Mesenchymal stem cell (in vitro differentiated cells and primary cell): Measurements from ENCODE around the gene DSG3.

Source experiments
- DNase-seq: peaks from one replicate; pipeline ENCODE4 v3.0.0-alpha.2; 2013
- H2AFZ ChIP-seq: one replicate; pipeline ENCODE4 v1.6.1; 2013; ENCODE audit warnings: low read depth, mild to moderate bottlenecking, control low read depth, inconsistent platforms, low read length, moderate library complexity
- H2AK5ac ChIP-seq: 2 replicates; pipeline ENCODE4 v1.6.1; 2013; ENCODE audit warnings: low read length, moderate library complexity, mild to moderate bottlenecking, inconsistent platforms; ENCODE audit not compliant: severe bottlenecking
- H2BK120ac ChIP-seq: one replicate; pipeline ENCODE4 v1.6.1; 2013; ENCODE audit warnings: low read depth, mild to moderate bottlenecking, inconsistent platforms, low read length, moderate library complexity
- H2BK12ac ChIP-seq, 2 experiments: one replicate each; pipeline ENCODE4 v1.6.1; 2013; ENCODE audit warnings: inconsistent platforms in 2 of 2, low read length in 2 of 2, mild to moderate bottlenecking in 2 of 2, moderate library complexity in 2 of 2, control low read depth in 1 of 2
- H2BK15ac ChIP-seq: one replicate; pipeline ENCODE4 v1.6.1; 2013; ENCODE audit warnings: mild to moderate bottlenecking, low read depth, inconsistent platforms; ENCODE audit not compliant: poor library complexity, severe bottlenecking
- H2BK5ac ChIP-seq: 2 replicates; pipeline ENCODE4 v1.6.1; 2013; ENCODE audit warnings: low read depth, mild to moderate bottlenecking, low read length, control low read depth, inconsistent platforms; ENCODE audit not compliant: poor library complexity, severe bottlenecking
- H3K14ac ChIP-seq, 2 experiments: one replicate each; pipeline ENCODE4 v1.6.1; 2013; ENCODE audit warnings: inconsistent platforms in 2 of 2, low read length in 2 of 2, control low read depth in 1 of 2, mild to moderate bottlenecking in 1 of 2, moderate library complexity in 1 of 2
- H3K18ac ChIP-seq, 2 experiments: one replicate each; pipeline ENCODE4 v1.6.1; 2013; ENCODE audit warnings: inconsistent platforms in 2 of 2, low read length in 2 of 2, control low read depth in 1 of 2, low read depth in 1 of 2, mild to moderate bottlenecking in 1 of 2
- H3K23ac ChIP-seq, 2 experiments: one replicate each; pipeline ENCODE4 v1.6.1; 2013; ENCODE audit warnings: inconsistent platforms in 2 of 2, low read length in 2 of 2, mild to moderate bottlenecking in 2 of 2, moderate library complexity in 2 of 2, control low read depth in 1 of 2
- H3K27ac ChIP-seq: 2 replicates; pipeline ENCODE4 v1.5.1; 2013; ENCODE audit warnings: mild to moderate bottlenecking, moderate library complexity, low read length, control low read depth, inconsistent platforms; ENCODE audit not compliant: poor library complexity, severe bottlenecking
- H3K27me3 ChIP-seq, 2 experiments: 2 replicates each; pipeline versions ENCODE4 v1.6.1 to v1.7.0; 2013; ENCODE audit warnings: low read length in 2 of 2, mild to moderate bottlenecking in 2 of 2, moderate library complexity in 2 of 2, control low read depth in 1 of 2, inconsistent platforms in 1 of 2; ENCODE audit not compliant: control insufficient read depth in 1 of 2, insufficient read depth in 1 of 2
- H3K36me3 ChIP-seq, 2 experiments: 2 replicates each; pipeline versions ENCODE4 v1.6.1 to v1.7.0; 2013; ENCODE audit warnings: low read length in 2 of 2, control low read depth in 1 of 2, inconsistent platforms in 1 of 2, low read depth in 1 of 2, mild to moderate bottlenecking in 1 of 2; ENCODE audit not compliant: insufficient read depth in 2 of 2, control insufficient read depth in 1 of 2
- H3K4ac ChIP-seq, 2 experiments: one replicate each; pipeline ENCODE4 v1.6.1; 2013; ENCODE audit warnings: inconsistent platforms in 2 of 2, low read length in 2 of 2, mild to moderate bottlenecking in 2 of 2, moderate library complexity in 2 of 2, control low read depth in 1 of 2, low read depth in 1 of 2
- H3K4me1 ChIP-seq: 2 replicates; pipeline ENCODE4 v1.6.1; 2013; ENCODE audit warnings: low read depth, low read length, control low read depth; ENCODE audit not compliant: control insufficient read depth, insufficient read depth
- H3K4me2 ChIP-seq: 2 replicates; pipeline ENCODE4 v1.6.1; 2013; ENCODE audit warnings: low read length, mild to moderate bottlenecking, inconsistent platforms; ENCODE audit not compliant: poor library complexity, severe bottlenecking
- H3K4me3 ChIP-seq, 2 experiments: 2 replicates each; pipeline versions ENCODE4 v1.5.1 to v1.7.0; 2013; ENCODE audit warnings: low read length in 2 of 2, mild to moderate bottlenecking in 2 of 2, control low read depth in 1 of 2, low read depth in 1 of 2; ENCODE audit not compliant: insufficient read depth in 1 of 2
- H3K79me1 ChIP-seq: replicated peaks from 2 replicates; pipeline ENCODE4 v1.6.1; 2013; ENCODE audit warnings: mild to moderate bottlenecking, control low read depth, low read length, inconsistent platforms; ENCODE audit not compliant: poor library complexity, severe bottlenecking
- H3K9ac ChIP-seq: 2 replicates; pipeline ENCODE4 v1.7.0; 2013; ENCODE audit warnings: mild to moderate bottlenecking, low read length, moderate library complexity
- H3K9me3 ChIP-seq: 2 replicates; pipeline ENCODE4 v1.7.0; 2013; ENCODE audit warnings: mild to moderate bottlenecking, low read length; ENCODE audit not compliant: control insufficient read depth
- H4K8ac ChIP-seq: one replicate; pipeline ENCODE4 v1.6.1; 2013; ENCODE audit warnings: inconsistent platforms, mild to moderate bottlenecking, low read length, moderate library complexity
- H4K91ac ChIP-seq: one replicate; pipeline ENCODE4 v1.6.1; 2013; ENCODE audit warnings: mild to moderate bottlenecking, low read length, inconsistent platforms
- WGBS: methylation state at CpG from one replicate; pipeline ENCODE4 v1.1.7; 2013; ENCODE audit warnings: mixed read lengths; 5-methylcytosine and 5-hydroxymethylcytosine counted together

Gene DSG3

GRCh38 chr18:31420032-31420431 lies 27.5 kb upstream of the DSG3 start:
- Histone ChIP-seq H3K14ac (no peak overlapping the region), H4K91ac (no peak overlapping the region), H3K23ac (no peak overlapping the region), H3K4me3 (no peak overlapping the region), H2AK5ac (no peak overlapping the region), H3K27ac (no peak overlapping the region), H3K79me1 (no peaks in the 10 kb centered on the region), H2BK15ac (no peak overlapping the region), H2AFZ (no peak overlapping the region), H2BK12ac (no peak overlapping the region), H3K4me1 (no peaks in the 10 kb centered on the region), H3K4me2 (no peak overlapping the region), H2BK5ac (no peak overlapping the region), H3K27me3 (no peaks in the 10 kb centered on the region), H3K9ac (no peak overlapping the region), H3K9me3 (no peaks in the 10 kb centered on the region), H3K18ac (no peak overlapping the region), H2BK120ac (no peak overlapping the region), H3K36me3 (no peaks in the 10 kb centered on the region), H3K4ac (no peak overlapping the region), H4K8ac (no peak overlapping the region)
- DNase-seq = no peak
- WGBS = 98% methylated on average over 6 of the region's 6 CpGs

GRCh38 chr18:31420524-31420923 lies 27.0 kb upstream of the DSG3 start:
- Histone ChIP-seq H3K36me3 (no peaks in the 10 kb centered on the region), H4K91ac (no peak overlapping the region), H3K27me3 (no peaks in the 10 kb centered on the region), H3K9me3 (no peaks in the 10 kb centered on the region), H2AK5ac (no peak overlapping the region), H2BK15ac (no peak overlapping the region), H2BK5ac (no peak overlapping the region), H3K4me2 (no peak overlapping the region), H3K18ac (no peak overlapping the region), H3K23ac (no peak overlapping the region), H3K4me3 (no peak overlapping the region), H3K27ac (no peak overlapping the region), H3K79me1 (no peaks in the 10 kb centered on the region), H3K14ac (no peak overlapping the region), H2AFZ (no peak overlapping the region), H2BK120ac (no peak overlapping the region), H2BK12ac (no peak overlapping the region), H3K9ac (no peak overlapping the region), H4K8ac (no peak overlapping the region), H3K4me1 (no peaks in the 10 kb centered on the region), H3K4ac (no peak overlapping the region)
- 75% methylated on average over 1 of the region's 2 CpGs for WGBS
- DNase-seq = no peak

GRCh38 chr18:31424383-31424988 lies 23.1 kb upstream of the DSG3 start:
- Histone ChIP-seq H2BK15ac (no peak overlapping the region), H3K9ac (no peak overlapping the region), H3K27ac (no peak overlapping the region), H4K91ac (no peak overlapping the region), H3K27me3 (no peaks in the 10 kb centered on the region), H2AK5ac (no peak overlapping the region), H2BK12ac (no peak overlapping the region), H3K4me2 (no peak overlapping the region), H3K4me1 (no peaks in the 10 kb centered on the region), H4K8ac (no peak overlapping the region), H3K23ac (no peak overlapping the region), H2AFZ (no peak overlapping the region), H3K4me3 (no peak overlapping the region), H2BK120ac (no peak overlapping the region), H3K18ac (no peak overlapping the region), H3K36me3 (no peaks in the 10 kb centered on the region), H3K4ac (no peak overlapping the region), H2BK5ac (no peak overlapping the region), H3K14ac (no peak overlapping the region), H3K9me3 (no peaks in the 10 kb centered on the region), H3K79me1 (no peaks in the 10 kb centered on the region)
- DNase-seq = peak; percentile 72
- WGBS = 13% methylated on average over 6 of the region's 7 CpGs

- WGBS = 95% methylated on average over 2 of the region's 2 CpGs
- no peak overlapping the region for H3K9ac ChIP-seq
- no peak overlapping the region for H3K4ac ChIP-seq
- H3K36me3 ChIP-seq = no peaks in the 10 kb centered on the region
- no peak overlapping the region for H2BK12ac ChIP-seq
- H3K79me1 ChIP-seq = no peaks in the 10 kb centered on the region
- H3K4me2 ChIP-seq = no peak overlapping the region
- peaks cover 1% of the 10 kb centered on the region for H3K4me1 ChIP-seq
- H3K23ac ChIP-seq = no peak overlapping the region
- H2BK15ac ChIP-seq = no peak overlapping the region
- H2AFZ ChIP-seq = no peak overlapping the region
- H3K27me3 ChIP-seq = no peaks in the 10 kb centered on the region
- H3K14ac ChIP-seq = no peak overlapping the region
- H3K27ac ChIP-seq = no peak overlapping the region
- no peak overlapping the region for H2BK5ac ChIP-seq
- no peak overlapping the region for H4K8ac ChIP-seq
- H2BK120ac ChIP-seq = no peak overlapping the region
- no peaks in the 10 kb centered on the region for H3K9me3 ChIP-seq
- H3K18ac ChIP-seq = no peak overlapping the region
- DNase-seq = peak; percentile 30
- no peak overlapping the region for H2AK5ac ChIP-seq
- H4K91ac ChIP-seq = no peak overlapping the region
- H3K4me3 ChIP-seq = no peak overlapping the region
Observed at GRCh38 chr18:31426021-31426420, 21.5 kb upstream of the DSG3 start.
